HL-60/S4 treated with phorbol 12-myristate 13-acetate at 8.2 ng/mL for 4 days and 3 days (cell line): ENCODE data around the gene TUFM.
"Not testable (repeated sequence)": the region's sequence is repeated elsewhere in the genome, so short reads cannot be mapped to it uniquely, and the experiment has no call there.

Experiments
- in situ Hi-C: fragments of 300-500 bp; cut with MboI; formaldehyde crosslinking; loops from 2 replicates; pipeline ENCODE4 v1.15.0; 2022; ENCODE audit warnings: low sequenced_read_pairs

Gene TUFM

GRCh38 chr16:28846080-28846932 lies at the start of gene TUFM:
Gene TUFM (minus strand): TSS chr16:28846348. CDS start chr16:28846269, 79 bp downstream.
- in situ Hi-C loops: no loop called here

GRCh38 chr16:28895609-28896008 lies 49.5 kb upstream of the TUFM start:
- in situ Hi-C loops: no loop called here

- in situ Hi-C loops: no loop called here
These were observed 47.1 kb upstream of the TUFM start for GRCh38 chr16:28893291-28893690.

- in situ Hi-C loops: no loop called here
These were observed 46.1 kb upstream of the TUFM start for GRCh38 chr16:28891964-28892890.

GRCh38 chr16:28890355-28890754 lies 44.2 kb upstream of the TUFM start:
- in situ Hi-C loops: not testable (repeated sequence)

- in situ Hi-C loops: no loop called here
These were observed 40.8 kb upstream of the TUFM start for GRCh38 chr16:28886945-28887344.

- in situ Hi-C loops: no loop called here
These were observed 37.9 kb upstream of the TUFM start for GRCh38 chr16:28884045-28884444.

- in situ Hi-C loops: no loop called here
These were observed 37.3 kb upstream of the TUFM start for GRCh38 chr16:28883221-28883996.

GRCh38 chr16:28882551-28883160 lies 36.5 kb upstream of the TUFM start:
- in situ Hi-C loops: no loop called here

GRCh38 chr16:28881565-28881964 lies 35.4 kb upstream of the TUFM start:
- in situ Hi-C loops: not testable (repeated sequence)

GRCh38 chr16:28880955-28881354 lies 34.8 kb upstream of the TUFM start:
- in situ Hi-C loops: no loop called here

- in situ Hi-C loops: no loop called here
These were observed 34.4 kb upstream of the TUFM start for GRCh38 chr16:28880589-28880915.

GRCh38 chr16:28879841-28880588 lies 33.9 kb upstream of the TUFM start:
- in situ Hi-C loops: no loop called here

- in situ Hi-C loops: no loop called here
These were observed 33.2 kb upstream of the TUFM start for GRCh38 chr16:28879261-28879840.

- in situ Hi-C loops: no loop called here
These were observed 32.2 kb upstream of the TUFM start, which contains the start of gene ATP2A1 for GRCh38 chr16:28878083-28878926. Gene ATP2A1 (plus strand): TSS chr16:28878488. CDS start chr16:28878672, 184 bp downstream.

GRCh38 chr16:28877655-28878000 lies 31.5 kb upstream of the TUFM start:
- in situ Hi-C loops: no loop called here

GRCh38 chr16:28876973-28877654 lies 31.0 kb upstream of the TUFM start:
- in situ Hi-C loops: no loop called here

GRCh38 chr16:28876019-28876659 lies 30.0 kb upstream of the TUFM start:
- in situ Hi-C loops: no loop called here
